ENCODE data around the gene PRRC2C.
"Not testable (repeated sequence)": the region's sequence is repeated elsewhere in the genome, so short reads cannot be mapped to it uniquely, and the experiment has no call there.

PRRC2C gene

GRCh38 chr1:171500803-171501202, 15.5 kb downstream of the PRRC2C start:
- DNase-seq: no peak

- DNase-seq: no peak
Measured at GRCh38 chr1:171501305-171502024, 16.1 kb downstream of the PRRC2C start.

DNA sequence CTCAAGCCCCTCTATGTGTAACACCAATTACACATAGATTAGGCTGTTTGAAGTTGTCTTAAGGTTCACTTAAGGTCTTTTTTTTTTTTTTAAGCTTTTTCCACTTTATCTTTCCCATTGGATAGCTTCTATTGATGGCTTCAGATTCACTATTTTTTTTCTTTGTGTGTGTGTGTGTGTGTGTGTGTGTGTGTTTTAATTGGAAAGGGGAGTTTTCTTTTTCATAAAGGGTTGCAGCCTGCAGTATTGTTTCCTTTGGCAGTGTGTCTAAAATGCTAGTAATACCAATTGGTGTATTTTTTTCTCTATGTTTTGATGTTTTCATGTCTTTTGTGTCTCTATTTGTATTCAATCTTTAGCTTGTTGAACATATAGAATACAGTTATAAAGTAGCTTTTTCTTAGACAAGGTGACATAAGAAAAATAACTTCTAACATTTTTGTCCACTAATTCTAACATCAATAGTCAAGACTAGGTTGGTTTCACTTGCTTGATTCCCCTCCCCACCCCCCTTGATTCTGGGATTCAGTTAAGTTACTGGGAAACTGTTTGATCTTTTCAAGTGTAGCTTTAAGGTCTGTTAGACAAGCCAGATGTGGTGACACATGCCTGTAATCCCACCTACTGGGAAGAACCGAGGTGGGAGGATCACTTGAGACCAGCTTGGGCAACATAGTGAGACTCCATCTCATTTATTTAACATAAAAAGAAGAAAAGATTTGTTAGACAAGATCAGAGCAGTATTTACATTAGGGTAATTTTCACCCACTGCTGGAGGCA, 21.4 kb downstream of the PRRC2C start:
- DNase-seq: no peak

DNA sequence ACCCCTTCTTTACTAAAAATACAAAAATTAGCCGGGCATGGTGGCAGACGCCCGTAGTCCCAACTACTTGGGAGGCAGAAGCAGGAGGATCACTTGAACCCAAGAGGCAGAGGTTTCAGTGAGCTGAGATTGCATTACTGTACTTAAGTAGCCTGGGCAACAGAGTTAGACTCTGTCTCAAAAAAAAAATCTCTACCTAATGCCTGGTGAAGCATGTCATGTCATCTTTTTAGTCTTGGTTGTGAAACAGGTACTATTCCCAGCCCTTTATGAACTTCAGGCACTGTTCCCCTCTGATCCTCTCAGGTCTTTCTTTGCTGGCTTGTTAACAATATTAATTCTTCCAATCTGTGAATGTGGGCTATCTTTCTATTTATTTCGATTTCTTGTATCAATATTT, 22.1 kb downstream of the PRRC2C start:
- no peak for DNase-seq

DNA sequence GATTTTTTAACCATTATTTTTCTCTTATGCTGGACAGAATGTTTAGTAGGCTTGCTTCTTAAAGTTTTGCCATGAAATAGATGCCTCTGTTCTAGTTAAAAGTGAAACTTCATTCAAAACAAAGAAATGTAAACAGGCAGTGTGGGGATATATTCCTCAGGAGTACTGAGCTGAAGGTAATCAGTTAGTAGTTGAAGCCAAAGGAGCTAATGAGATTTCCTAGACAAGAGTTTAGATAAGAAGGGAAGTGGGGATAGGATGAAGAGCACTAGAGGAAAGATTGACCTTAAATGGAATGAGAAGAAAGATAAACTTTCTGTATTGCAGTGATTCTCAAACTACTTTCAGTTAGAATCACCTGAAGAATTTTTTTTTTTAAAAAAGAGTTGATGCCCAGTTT, 23.9 kb downstream of the PRRC2C start:
- DNase-seq: no peak

DNA sequence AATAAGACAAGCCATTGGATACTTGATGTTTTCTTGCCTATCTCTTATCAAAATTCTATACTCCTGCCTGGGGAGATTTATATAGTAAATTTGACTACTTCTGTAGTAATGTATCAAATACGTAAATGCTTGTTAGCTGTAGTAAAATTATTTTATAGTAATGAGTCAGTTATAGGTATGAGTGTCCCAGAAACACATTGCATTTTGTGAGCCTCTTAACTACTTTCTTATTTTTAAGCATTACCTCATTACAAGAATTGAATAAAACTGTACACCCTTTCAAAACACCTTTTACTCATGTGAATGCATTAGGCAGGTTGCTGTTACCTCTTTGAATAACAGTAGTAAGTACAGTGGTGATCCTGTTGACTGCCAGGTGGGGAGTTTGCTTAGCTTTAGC, 28.4 kb downstream of the PRRC2C start:
- DNase-seq: no peak

DNA sequence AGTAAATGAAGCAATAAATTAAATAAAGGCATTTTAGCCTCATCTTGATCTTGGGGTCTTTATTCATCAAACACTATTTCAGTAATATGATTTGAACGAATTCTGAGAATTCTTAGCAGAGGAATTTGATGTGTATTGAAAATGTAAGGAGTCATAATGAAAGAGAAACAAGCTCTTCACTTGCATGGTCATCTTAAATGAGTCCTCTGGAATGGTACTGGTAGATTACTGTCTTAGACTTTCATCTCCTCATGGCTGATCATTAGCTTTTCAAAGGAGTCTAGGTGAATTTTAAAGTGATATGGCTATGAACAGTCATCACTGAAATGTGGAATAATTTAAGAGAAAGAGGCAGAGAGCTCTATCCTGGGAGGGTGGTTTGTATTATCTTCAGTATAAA, 30.0 kb downstream of the PRRC2C start:
- DNase-seq: no peak

GRCh38 chr1:171515741-171516140, 30.4 kb downstream of the PRRC2C start:
- no peak for DNase-seq

DNA sequence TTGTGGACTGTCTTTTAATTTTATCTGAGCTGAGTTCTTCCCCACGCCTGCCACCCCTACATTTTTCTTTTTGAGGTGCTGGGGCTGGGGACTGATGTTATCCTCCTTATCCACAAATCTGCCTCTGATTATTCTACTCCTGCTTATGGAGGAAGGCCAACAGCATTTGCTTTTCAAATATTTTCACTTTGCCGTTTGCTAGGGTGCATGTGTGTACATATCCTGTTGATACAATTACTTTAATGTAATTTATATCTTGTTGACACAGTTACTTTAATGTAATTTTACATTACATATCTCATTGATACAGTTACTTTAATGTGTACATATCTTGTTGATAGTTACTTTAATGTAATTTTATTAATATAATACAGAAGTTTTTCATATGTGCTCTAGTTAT, 36.2 kb downstream of the PRRC2C start:
- no peak for DNase-seq

DNA sequence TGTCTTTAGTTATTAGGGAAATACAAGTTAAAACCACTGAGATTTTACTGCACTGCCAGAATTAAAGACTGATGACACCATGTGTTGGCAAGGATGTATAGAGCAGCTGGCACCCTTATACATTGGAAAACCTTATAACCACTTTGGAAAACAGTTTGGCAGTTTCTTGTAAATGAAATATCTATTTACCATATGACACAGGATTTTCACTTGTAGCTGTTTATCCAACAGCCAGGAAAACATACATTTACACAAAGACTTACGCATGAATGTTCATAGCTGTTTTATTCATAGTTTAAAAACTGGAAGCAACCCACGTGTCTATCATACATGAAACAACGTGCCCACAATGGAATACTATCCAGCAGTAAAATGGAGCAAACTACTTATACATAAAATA, 45.3 kb downstream of the PRRC2C start:
- DNase-seq: no peak

- no peak for DNase-seq
Measured at GRCh38 chr1:171532520-171532919, 47.2 kb downstream of the PRRC2C start.

DNA sequence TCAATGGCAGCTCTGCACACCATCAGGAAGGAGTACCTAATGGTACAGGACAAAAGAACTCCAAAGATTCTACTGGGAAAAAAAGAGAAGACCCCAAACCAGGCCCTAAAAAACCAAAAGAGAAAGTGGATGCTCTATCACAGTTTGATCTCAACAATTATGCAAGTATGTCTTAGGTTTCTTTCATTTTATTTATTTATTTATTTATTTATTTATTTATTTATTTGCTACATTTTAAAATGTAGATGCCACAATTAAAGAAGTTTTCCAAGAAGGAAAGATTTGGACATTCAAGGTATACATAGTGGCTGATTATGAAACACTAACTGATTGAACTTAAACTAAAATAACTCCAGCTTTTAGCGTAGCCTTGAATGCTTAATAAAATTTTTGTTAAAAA, 60.2 kb downstream of the PRRC2C start:
- DNase-seq: no peak

GRCh38 chr1:171550050-171550449, 64.7 kb downstream of the PRRC2C start:
- no peak for DNase-seq

- not testable (repeated sequence) for DNase-seq
Measured at GRCh38 chr1:171550598-171551100, 65.3 kb downstream of the PRRC2C start.

DNA sequence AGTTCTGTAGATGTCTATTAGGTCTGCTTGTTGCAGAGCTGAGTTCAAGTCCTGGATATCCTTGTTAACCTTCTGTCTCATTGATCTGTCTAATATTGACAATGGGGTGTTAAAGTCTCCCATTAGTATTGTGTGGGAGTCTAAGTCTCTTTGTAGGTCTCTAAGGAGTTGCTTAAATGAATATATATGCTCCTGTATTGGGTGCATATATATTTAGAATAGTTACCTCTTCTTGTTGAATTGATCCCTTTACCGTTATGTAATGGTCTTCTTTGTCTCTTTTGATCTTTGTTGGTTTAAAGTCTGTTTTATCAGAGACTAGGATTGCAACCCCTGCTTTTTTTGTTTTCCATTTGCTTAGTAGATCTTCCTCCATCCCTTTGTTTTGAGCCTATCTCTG, 68.6 kb downstream of the PRRC2C start:
- DNase-seq: not testable (repeated sequence)

- DNase-seq: no peak
Measured at GRCh38 chr1:171563675-171564074, 78.3 kb downstream of the PRRC2C start.

DNA sequence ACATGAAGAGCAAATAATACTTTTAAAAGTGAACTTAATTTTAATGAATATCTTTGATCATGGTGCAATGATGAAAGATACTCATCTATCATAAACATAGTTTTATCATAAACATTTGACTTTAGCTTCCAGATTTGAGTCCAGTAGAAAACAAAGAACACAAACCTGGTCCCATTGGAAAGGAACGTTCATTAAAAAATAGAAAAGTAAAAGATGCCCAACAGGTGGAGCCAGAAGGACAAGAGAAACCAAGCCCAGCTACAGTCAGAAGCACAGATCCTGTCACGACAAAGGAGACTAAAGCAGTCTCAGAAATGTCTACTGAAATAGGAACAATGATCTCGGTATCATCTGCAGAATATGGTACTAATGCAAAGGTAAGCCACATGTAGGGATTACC, 81.1 kb downstream of the PRRC2C start:
- no peak for DNase-seq

DNA sequence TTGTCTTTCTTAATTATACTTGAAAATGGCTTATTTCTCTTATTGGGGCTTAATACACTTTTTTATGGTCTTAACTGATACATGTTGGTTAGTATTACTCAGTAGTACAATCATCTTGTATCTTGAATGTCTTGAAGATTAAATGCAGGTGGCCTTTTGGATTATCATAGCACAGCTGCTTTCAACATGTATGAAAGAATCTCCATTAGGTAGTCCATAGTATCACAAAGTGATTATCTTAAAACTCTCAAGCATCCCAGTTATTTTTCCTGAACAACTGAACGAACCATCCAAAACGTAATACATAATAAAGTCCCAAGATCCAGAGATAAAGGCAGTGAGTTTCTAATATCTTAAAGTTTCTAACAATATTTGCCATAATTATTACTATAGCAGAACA, 85.0 kb downstream of the PRRC2C start:
- DNase-seq: no peak

DNA sequence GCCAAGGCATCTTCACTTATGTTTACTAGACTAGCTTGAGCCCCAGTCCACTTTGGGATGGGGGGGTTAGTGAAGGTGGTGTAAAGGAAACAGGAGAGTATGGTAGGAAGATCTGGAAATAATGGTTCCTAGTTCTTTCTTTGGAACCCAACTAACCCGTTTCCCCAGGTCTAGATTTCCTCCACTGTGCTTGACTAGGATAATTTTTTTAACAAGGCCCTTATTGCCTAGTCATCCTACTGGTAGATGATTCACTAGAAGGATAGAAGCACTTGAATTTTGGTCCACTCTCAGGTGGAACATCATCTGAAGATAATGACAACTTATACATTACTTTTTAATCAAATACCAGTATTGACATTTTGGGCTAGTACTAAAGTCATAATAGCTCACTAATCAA, 90.8 kb downstream of the PRRC2C start:
- DNase-seq: no peak

GRCh38 chr1:171581226-171581625, 95.9 kb downstream of the PRRC2C start:
- DNase-seq: no peak

- no peak for DNase-seq
Measured at GRCh38 chr1:171581766-171582165, 96.4 kb downstream of the PRRC2C start.

GRCh38 chr1:171582589-171582988, 97.3 kb downstream of the PRRC2C start:
- no peak for DNase-seq

DNA sequence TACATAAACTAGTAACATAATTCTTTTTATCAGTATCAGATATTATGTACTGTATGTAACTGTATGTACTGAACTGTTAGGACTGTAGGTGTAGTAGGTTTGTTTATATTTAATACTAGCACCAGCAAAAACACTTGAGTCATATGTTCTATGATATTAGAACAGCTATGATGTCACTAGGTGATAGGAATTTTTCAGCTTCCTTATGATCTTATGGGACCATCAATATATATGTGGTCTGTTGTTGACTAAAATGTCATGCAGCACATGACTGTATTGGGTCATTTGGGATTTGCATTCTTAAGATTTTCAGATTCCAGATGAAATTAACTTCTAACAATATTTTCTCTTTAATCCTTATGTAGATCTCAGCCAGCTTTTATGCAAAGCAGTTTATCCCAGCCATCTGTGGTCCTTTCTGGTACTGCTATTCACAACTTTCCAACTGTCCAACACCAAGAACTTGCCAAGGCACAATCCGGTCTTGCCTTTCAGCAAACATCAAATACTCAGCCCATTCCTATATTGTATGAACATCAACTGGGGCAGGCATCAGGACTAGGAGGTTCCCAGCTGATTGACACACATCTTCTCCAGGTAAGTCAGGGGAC, 98.4 kb downstream of the PRRC2C start:
- DNase-seq: no peak

DNA sequence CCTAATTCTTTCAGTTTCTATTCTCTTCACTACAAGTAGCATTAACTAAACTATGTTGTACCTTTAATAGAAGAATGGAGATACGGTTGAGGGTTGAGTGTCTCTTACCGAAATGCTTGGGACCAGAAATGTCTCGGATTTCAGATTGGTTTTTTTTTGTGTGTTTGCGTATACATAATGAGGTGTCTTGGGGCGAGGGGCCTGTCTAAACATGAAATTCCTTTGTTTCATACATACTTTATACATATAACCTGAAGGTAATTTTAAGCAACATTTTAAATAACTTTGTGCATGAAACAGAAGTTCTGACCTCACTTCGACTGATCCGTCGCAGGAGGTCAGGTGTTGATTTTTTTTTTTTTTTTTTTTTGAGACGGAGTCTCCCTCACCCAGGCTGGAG, 100.4 kb downstream of the PRRC2C start:
- no peak for DNase-seq
